ENCODE measurements around the gene SRD5A2. TPM values are rescaled to one million over a fixed set of nuclear protein-coding genes. Genes with fewer than 3 reads are reported as not detected.
"Not testable (repeated sequence)": the region's sequence is repeated elsewhere in the genome, so short reads cannot be mapped to it uniquely, and the experiment has no call there.

The SRD5A2 gene
- total and polyA plus RNA-seq, 2 donors (not counting 1 experiment from before 2014, with no cell fraction given) = not detected

- Histone ChIP-seq H3K4me1 (ENCODE audit: control insufficient read depth in 2 of 2, insufficient read depth in 2 of 2, low read length in 2 of 2) (no peaks in the 10 kb centered on the region), H4K20me1 (ENCODE audit: control insufficient read depth, insufficient read depth, low read length, poor library complexity, severe bottlenecking) (no peaks in the 10 kb centered on the region), H3K9me3 (ENCODE audit: control extremely low read depth in 1 of 3, control insufficient read depth in 2 of 3, insufficient read depth in 1 of 3, low read length in 2 of 3) (no peaks in the 10 kb centered on the region), H3K4me3 (ENCODE audit: control extremely low read depth in 1 of 5, extremely low read depth in 1 of 5, insufficient read depth in 1 of 5, low read depth in 2 of 5, low read length in 4 of 5) (no peak overlapping the region), H3K27me3 (replicated peaks in 1 of 4; ENCODE audit: control extremely low read depth in 1 of 4, control insufficient read depth in 3 of 4, insufficient read depth in 4 of 4, low read length in 3 of 4) (peaks cover 0 to 5% (median 2%) of the 10 kb centered on the region in 4 experiments), H3K36me3 (replicated peaks in 1 of 2; ENCODE audit: control extremely low read depth in 1 of 2, control insufficient read depth in 1 of 2, extremely low read depth in 1 of 2, insufficient read depth in 2 of 2, low read length in 1 of 2) (no peaks in the 10 kb centered on the region), H3K79me2 (ENCODE audit: control insufficient read depth, insufficient read depth, low read length) (no peaks in the 10 kb centered on the region), H3K9ac (ENCODE audit: low read length) (no peak overlapping the region), H2AFZ (ENCODE audit: insufficient read depth, low read depth, low read length, poor library complexity, severe bottlenecking) (no peak overlapping the region), H3K4me2 (replicated peaks; ENCODE audit: low read depth, low read length, poor library complexity, severe bottlenecking) (no peak overlapping the region), H3K27ac (ENCODE audit: low read length in 2 of 2) (no peak overlapping the region)
- H3K4me1 Mint-ChIP-seq = no peaks in the 10 kb centered on the region
- no peak for TF ChIP-seq EZH2 (IDR thresholded peaks at IDR 0.05; ENCODE audit: borderline replicate concordance, insufficient read depth, low read depth, low read length, poor library complexity, severe bottlenecking)
- no peak for TF ChIP-seq CTCF (IDR thresholded peaks at IDR 0.05)
- intact Hi-C loops (cut with micrococcal nuclease) = no loop called here
- ChIA-PET CTCF (no interaction called here), POLR2A (no interaction called here)
- DNase-seq = no peak
- H3K27ac Mint-ChIP-seq = no peak overlapping the region
- peaks cover 16% of the 10 kb centered on the region for H3K27me3 Mint-ChIP-seq
- H3K4me3 Mint-ChIP-seq = no peak overlapping the region
- ATAC-seq (ENCODE audit: low read depth) = no peak
- H3K9me3 Mint-ChIP-seq (ENCODE audit: insufficient read depth) = no peaks in the 10 kb centered on the region
- WGBS (ENCODE audit: insufficient coverage) = no CpG with 5 or more reads among the region's 2 CpGs
These were observed 76.4 kb downstream of the SRD5A2 start for GRCh38 chr2:31504311-31504710.

GRCh38 chr2:31496451-31496874 is 84.3 kb downstream of the SRD5A2 start:
- H3K27ac ChIP-seq (ENCODE audit: low read length in 2 of 2); CTCF ChIA-PET; H3K4me3 ChIP-seq (ENCODE audit: control extremely low read depth in 1 of 5, extremely low read depth in 1 of 5, insufficient read depth in 1 of 5, low read depth in 2 of 5, low read length in 4 of 5); H3K9me3 ChIP-seq (ENCODE audit: control extremely low read depth in 1 of 3, control insufficient read depth in 2 of 3, insufficient read depth in 1 of 3, low read length in 2 of 3); intact Hi-C loops (cut with micrococcal nuclease); H3K27ac Mint-ChIP-seq; H3K9me3 Mint-ChIP-seq (ENCODE audit: insufficient read depth); H3K27me3 ChIP-seq (replicated peaks in 1 of 4; ENCODE audit: control extremely low read depth in 1 of 4, control insufficient read depth in 3 of 4, insufficient read depth in 4 of 4, low read length in 3 of 4); POLR2A ChIA-PET; H3K79me2 ChIP-seq (ENCODE audit: control insufficient read depth, insufficient read depth, low read length); H3K4me3 Mint-ChIP-seq; H3K4me2 ChIP-seq (replicated peaks; ENCODE audit: low read depth, low read length, poor library complexity, severe bottlenecking); ATAC-seq (ENCODE audit: low read depth); H3K4me1 ChIP-seq (ENCODE audit: control insufficient read depth in 2 of 2, insufficient read depth in 2 of 2, low read length in 2 of 2); H3K9ac ChIP-seq (ENCODE audit: low read length); H3K36me3 ChIP-seq (replicated peaks in 1 of 2; ENCODE audit: control extremely low read depth in 1 of 2, control insufficient read depth in 1 of 2, extremely low read depth in 1 of 2, insufficient read depth in 2 of 2, low read length in 1 of 2); DNase-seq; H2AFZ ChIP-seq (ENCODE audit: insufficient read depth, low read depth, low read length, poor library complexity, severe bottlenecking); H3K4me1 Mint-ChIP-seq; H4K20me1 ChIP-seq (ENCODE audit: control insufficient read depth, insufficient read depth, low read length, poor library complexity, severe bottlenecking): not testable (repeated sequence)
- WGBS (ENCODE audit: insufficient coverage) = 86% methylated on average over 21 of the region's 21 CpGs
- peaks cover 20% of the 10 kb centered on the region for H3K27me3 Mint-ChIP-seq

GRCh38 chr2:31489339-31489738 is 91.4 kb downstream of the SRD5A2 start:
- ATAC-seq (ENCODE audit: low read depth); H3K9me3 ChIP-seq (ENCODE audit: control extremely low read depth in 1 of 3, control insufficient read depth in 2 of 3, insufficient read depth in 1 of 3, low read length in 2 of 3); H3K4me2 ChIP-seq (replicated peaks; ENCODE audit: low read depth, low read length, poor library complexity, severe bottlenecking); H3K4me3 Mint-ChIP-seq; H3K27ac Mint-ChIP-seq; H2AFZ ChIP-seq (ENCODE audit: insufficient read depth, low read depth, low read length, poor library complexity, severe bottlenecking); DNase-seq; H3K4me1 ChIP-seq (ENCODE audit: control insufficient read depth in 2 of 2, insufficient read depth in 2 of 2, low read length in 2 of 2); intact Hi-C loops (cut with micrococcal nuclease); H3K27ac ChIP-seq (ENCODE audit: low read length in 2 of 2); POLR2A ChIA-PET; H3K4me3 ChIP-seq (ENCODE audit: control extremely low read depth in 1 of 5, extremely low read depth in 1 of 5, insufficient read depth in 1 of 5, low read depth in 2 of 5, low read length in 4 of 5); H3K9ac ChIP-seq (ENCODE audit: low read length); H3K36me3 ChIP-seq (replicated peaks in 1 of 2; ENCODE audit: control extremely low read depth in 1 of 2, control insufficient read depth in 1 of 2, extremely low read depth in 1 of 2, insufficient read depth in 2 of 2, low read length in 1 of 2); H3K4me1 Mint-ChIP-seq; CTCF ChIA-PET; H3K9me3 Mint-ChIP-seq (ENCODE audit: insufficient read depth); H3K79me2 ChIP-seq (ENCODE audit: control insufficient read depth, insufficient read depth, low read length); H3K27me3 ChIP-seq (replicated peaks in 1 of 4; ENCODE audit: control extremely low read depth in 1 of 4, control insufficient read depth in 3 of 4, insufficient read depth in 4 of 4, low read length in 3 of 4); H4K20me1 ChIP-seq (ENCODE audit: control insufficient read depth, insufficient read depth, low read length, poor library complexity, severe bottlenecking): not testable (repeated sequence)
- 70% methylated on average over 2 of the region's 3 CpGs for whole genome bisulfite sequencing (ENCODE audit: insufficient coverage)
- H3K27me3 Mint-ChIP-seq = peaks cover 52% of the 10 kb centered on the region
